HG03025 (cell line): ENCODE measurements around the gene CHSY1.

ENCODE experiments used
- ATAC-seq: cut with Tn5 transposase; IDR thresholded peaks from one replicate; pipeline ENCODE4 v1.9.1; 2021; ENCODE audit warnings: mild to moderate bottlenecking, moderate library complexity; ENCODE audit not compliant: unreplicated experiment, low FRiP score

Gene CHSY1

GRCh38 chr15:101269479-101270223, 17.8 kb upstream of the CHSY1 start:
- ATAC-seq = no peak

GRCh38 chr15:101267320-101268104, 15.7 kb upstream of the CHSY1 start:
- ATAC-seq = no peak

- ATAC-seq = no peak
These were observed 14.9 kb upstream of the CHSY1 start for GRCh38 chr15:101266787-101267186.

- ATAC-seq = no peak
These were observed 14.2 kb upstream of the CHSY1 start for GRCh38 chr15:101266034-101266433.

GRCh38 chr15:101264911-101265641, 13.2 kb upstream of the CHSY1 start:
- no peak for ATAC-seq

- ATAC-seq = no peak
These were observed 12.2 kb upstream of the CHSY1 start for GRCh38 chr15:101264011-101264410.

GRCh38 chr15:101262551-101262950, 10.7 kb upstream of the CHSY1 start:
- no peak for ATAC-seq

GRCh38 chr15:101258238-101259144, 6.6 kb upstream of the CHSY1 start:
- no peak for ATAC-seq

GRCh38 chr15:101256757-101257156, 4.9 kb upstream of the CHSY1 start:
- no peak for ATAC-seq

GRCh38 chr15:101255615-101256241, 3.9 kb upstream of the CHSY1 start:
- ATAC-seq = no peak

GRCh38 chr15:101255051-101255395, 3.2 kb upstream of the CHSY1 start:
- no peak for ATAC-seq

- ATAC-seq = no peak
These were observed 2.6 kb upstream of the CHSY1 start for GRCh38 chr15:101254157-101255050.

- ATAC-seq = no peak
These were observed 988 bp upstream of the CHSY1 start for GRCh38 chr15:101252836-101253235.

GRCh38 chr15:101250873-101251829, 697 bp downstream of the CHSY1 start:
- ATAC-seq = peak; percentile 38

- no peak for ATAC-seq
These were observed 1.5 kb downstream of the CHSY1 start for GRCh38 chr15:101250341-101250831.

- ATAC-seq = no peak
These were observed 3.6 kb downstream of the CHSY1 start for GRCh38 chr15:101248274-101248673.
